G401 (cell line): ENCODE results near the gene MARCOL. TPM values are rescaled to one million over a fixed set of nuclear protein-coding genes. Genes with fewer than 3 reads are reported as not detected.
"Not testable (repeated sequence)": the region's sequence is repeated elsewhere in the genome, so short reads cannot be mapped to it uniquely, and the experiment has no call there.

ENCODE experiments used
- DNase-seq: peaks from one replicate; pipeline ENCODE4 v3.0.0-alpha.2; 2015; ENCODE audit warnings: low spot score
- in situ Hi-C: cut with HindIII; loops from 2 replicates; pipeline ENCODE4 v1.10.0; 2016; ENCODE audit warnings: low sequenced_read_pairs, mixed read lengths
- total RNA-seq: library from RNA; depleted of rRNA; stranded (reverse); fragments of >200 nt; shearing (Covaris generic); gene quantifications from 2 replicates; pipeline ENCODE4 v1.2.3, GENCODE V29; 2014; rRNA removed

Gene MARCOL
- total RNA-seq, 1 experiment from 2014 or later: not detected

- no peak for DNase-seq
- in situ Hi-C loops: no loop called here
Observed at GRCh38 chr5:148255456-148255855, 17.1 kb downstream of the MARCOL start.

- in situ Hi-C loops: no loop called here
Observed at GRCh38 chr5:148259288-148259687, 21.0 kb downstream of the MARCOL start.

GRCh38 chr5:148261221-148261620 is 22.9 kb downstream of the MARCOL start:
- in situ Hi-C loops: no loop called here
- DNase-seq: no peak

More at GRCh38 chr5:148259288-148259687, 21.0 kb downstream of the MARCOL start:
- no peak for DNase-seq

GRCh38 chr5:148267962-148268361 is 29.6 kb downstream of the MARCOL start:
- in situ Hi-C loops: no loop called here
- DNase-seq: no peak

GRCh38 chr5:148268566-148268965 is 30.2 kb downstream of the MARCOL start, which contains the start of gene SPINK13:
Gene SPINK13 (plus strand): TSS chr5:148268794. CDS start chr5:148270073, 1,279 bp downstream.
- no peak for DNase-seq
- in situ Hi-C loops: no loop called here

GRCh38 chr5:148275129-148275528 is 36.8 kb downstream of the MARCOL start:
- in situ Hi-C loops, DNase-seq: not testable (repeated sequence)

GRCh38 chr5:148280893-148281292 is 42.6 kb downstream of the MARCOL start:
- not testable (repeated sequence) for DNase-seq

GRCh38 chr5:148281336-148281735 is 43.0 kb downstream of the MARCOL start:
- DNase-seq, in situ Hi-C loops: not testable (repeated sequence)

More at GRCh38 chr5:148280893-148281292, 42.6 kb downstream of the MARCOL start:
- in situ Hi-C loops: not testable (repeated sequence)

- in situ Hi-C loops: no loop called here
- DNase-seq: peak; percentile 3
Observed at GRCh38 chr5:148290271-148291195, 52.2 kb downstream of the MARCOL start.

Other genes with a start within 250 kb of the MARCOL start
- not detected in 2 replicates for gene SPINK5, start 174.5 kb upstream of the MARCOL start, total RNA-seq
- gene SPINK14, start 70.0 kb upstream of the MARCOL start, total RNA-seq: not detected in 2 replicates
- not detected in 2 replicates for gene SPINK6, start 35.5 kb upstream of the MARCOL start, total RNA-seq
- not detected in 2 replicates for gene SPINK13, start 30.3 kb downstream of the MARCOL start, total RNA-seq
- gene SPINK7, start 73.9 kb downstream of the MARCOL start, total RNA-seq: not detected in 2 replicates
- gene SPINK9, start 97.0 kb downstream of the MARCOL start, total RNA-seq: not detected in 2 replicates
- gene FBXO38, start 145.4 kb downstream of the MARCOL start, total RNA-seq: 32.5 and 37.0 TPM in 2 replicates